HFFc6 (cell line): ENCODE results near the gene SETD1B. TPM values are rescaled to one million over a fixed set of nuclear protein-coding genes. Genes with fewer than 3 reads are reported as not detected.

Experiments
- DNase-seq: peaks from one replicate; pipeline ENCODE4 v3.0.0-alpha.2; 2018
- H3K27ac Mint-ChIP-seq: 2 replicates; pipeline ENCODE4 v1.8.0; 2020; ENCODE audit warnings: mild to moderate bottlenecking, mixed read lengths
- H3K27me3 Mint-ChIP-seq: 2 replicates; pipeline ENCODE4 v1.8.0; 2021; ENCODE audit warnings: mild to moderate bottlenecking, moderate library complexity, mixed read lengths; ENCODE audit not compliant: insufficient read depth
- H3K36me3 Mint-ChIP-seq: 2 replicates; pipeline ENCODE4 v1.8.0; 2021; ENCODE audit warnings: low read depth, mixed read lengths
- H3K4me1 Mint-ChIP-seq: 2 replicates; pipeline ENCODE4 v1.8.0; 2020; ENCODE audit warnings: low read depth, mixed read lengths
- H3K4me3 Mint-ChIP-seq: 2 replicates; pipeline ENCODE4 v1.8.0; 2020; ENCODE audit warnings: mild to moderate bottlenecking, moderate library complexity, mixed read lengths
- H3K9me3 Mint-ChIP-seq: 2 replicates; pipeline ENCODE4 v1.8.0; 2020; ENCODE audit warnings: mild to moderate bottlenecking, mixed read lengths
- total RNA-seq, 6 experiments: library from RNA; stranded (reverse); fragmentation: NEBNext Ultra II Directional; extraction: Animal tissue kit (Norgen Biotek cat#: 25700); gene quantifications; 2 replicates in 1 of 6; 3 replicates in 5 of 6; pipeline ENCODE4 v1.2.3, GENCODE V29; 2021
- TF ChIP-seq, protein P1 (sequence below): fragments of 200-600 bp; sonication (generic); IDR thresholded peaks from 2 replicates; pipeline ENCODE4 v1.5.0; 2021; ENCODE audit warnings: antibody characterized with exemption, mild to moderate bottlenecking

The SETD1B gene
- total RNA-seq, 6 experiments from 2014 or later, result 18.5 to 22.0 (median 20.9) TPM

DNA sequence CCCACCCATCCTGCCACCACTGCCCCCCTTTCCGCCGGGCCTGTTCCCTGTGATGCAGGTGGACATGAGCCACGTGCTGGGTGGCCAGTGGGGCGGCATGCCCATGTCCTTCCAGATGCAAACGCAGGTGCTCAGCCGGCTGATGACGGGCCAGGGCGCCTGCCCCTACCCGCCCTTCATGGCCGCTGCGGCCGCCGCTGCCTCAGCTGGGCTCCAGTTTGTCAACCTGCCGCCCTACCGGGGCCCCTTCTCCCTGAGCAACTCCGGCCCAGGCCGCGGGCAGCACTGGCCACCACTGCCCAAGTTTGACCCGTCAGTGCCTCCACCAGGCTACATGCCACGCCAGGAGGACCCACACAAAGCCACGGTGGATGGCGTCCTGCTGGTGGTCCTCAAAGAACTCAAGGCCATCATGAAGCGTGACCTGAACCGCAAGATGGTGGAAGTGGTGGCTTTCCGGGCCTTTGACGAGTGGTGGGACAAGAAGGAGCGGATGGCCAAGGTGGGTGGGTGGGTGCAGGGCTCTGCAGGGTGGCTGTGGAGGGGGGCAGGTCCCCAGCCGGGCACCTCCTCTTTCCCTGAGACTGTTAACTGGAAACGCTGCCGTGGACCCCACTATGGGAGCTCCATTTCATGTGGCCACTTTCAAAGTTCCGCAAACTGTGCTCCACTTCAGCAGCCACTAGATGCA lies 10.8 kb downstream of the SETD1B start:
- DNase-seq, result no peak
- H3K36me3 Mint-ChIP-seq, result peaks cover 13% of the 10 kb centered on the region
- peaks cover 30% of the 10 kb centered on the region for H3K4me1 Mint-ChIP-seq
- H3K9me3 Mint-ChIP-seq, result no peaks in the 10 kb centered on the region
- H3K27me3 Mint-ChIP-seq, result peaks cover 2% of the 10 kb centered on the region
- no peak overlapping the region for H3K27ac Mint-ChIP-seq
- no peak overlapping the region for H3K4me3 Mint-ChIP-seq
- TF ChIP-seq, protein P1, sequence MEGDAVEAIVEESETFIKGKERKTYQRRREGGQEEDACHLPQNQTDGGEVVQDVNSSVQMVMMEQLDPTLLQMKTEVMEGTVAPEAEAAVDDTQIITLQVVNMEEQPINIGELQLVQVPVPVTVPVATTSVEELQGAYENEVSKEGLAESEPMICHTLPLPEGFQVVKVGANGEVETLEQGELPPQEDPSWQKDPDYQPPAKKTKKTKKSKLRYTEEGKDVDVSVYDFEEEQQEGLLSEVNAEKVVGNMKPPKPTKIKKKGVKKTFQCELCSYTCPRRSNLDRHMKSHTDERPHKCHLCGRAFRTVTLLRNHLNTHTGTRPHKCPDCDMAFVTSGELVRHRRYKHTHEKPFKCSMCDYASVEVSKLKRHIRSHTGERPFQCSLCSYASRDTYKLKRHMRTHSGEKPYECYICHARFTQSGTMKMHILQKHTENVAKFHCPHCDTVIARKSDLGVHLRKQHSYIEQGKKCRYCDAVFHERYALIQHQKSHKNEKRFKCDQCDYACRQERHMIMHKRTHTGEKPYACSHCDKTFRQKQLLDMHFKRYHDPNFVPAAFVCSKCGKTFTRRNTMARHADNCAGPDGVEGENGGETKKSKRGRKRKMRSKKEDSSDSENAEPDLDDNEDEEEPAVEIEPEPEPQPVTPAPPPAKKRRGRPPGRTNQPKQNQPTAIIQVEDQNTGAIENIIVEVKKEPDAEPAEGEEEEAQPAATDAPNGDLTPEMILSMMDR, result no peak

DNA sequence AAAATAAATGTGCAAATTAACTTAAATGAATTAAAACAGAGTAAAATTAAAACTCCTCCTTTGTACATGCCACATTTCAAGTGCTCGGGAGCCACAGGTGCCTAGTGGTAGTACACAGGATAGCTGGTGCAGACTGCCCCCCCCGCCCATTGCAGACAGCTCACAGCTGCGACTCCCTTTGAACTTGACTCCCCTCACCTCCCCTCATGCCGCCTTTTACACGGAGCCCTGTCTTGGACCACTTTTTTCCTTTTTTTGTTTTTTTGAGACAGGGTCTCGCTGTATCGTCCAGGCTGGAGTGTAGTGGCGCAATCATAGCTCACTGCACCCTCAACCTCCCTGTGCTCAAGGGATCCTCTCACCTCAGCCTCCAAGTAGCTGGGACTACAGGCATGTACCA lies 11.5 kb downstream of the SETD1B start:
- H3K4me1 Mint-ChIP-seq, result peaks cover 30% of the 10 kb centered on the region
- peaks cover 2% of the 10 kb centered on the region for H3K27me3 Mint-ChIP-seq
- H3K36me3 Mint-ChIP-seq, result peaks cover 11% of the 10 kb centered on the region
- H3K27ac Mint-ChIP-seq, result no peak overlapping the region
- no peak for DNase-seq
- no peaks in the 10 kb centered on the region for H3K9me3 Mint-ChIP-seq
- TF ChIP-seq, protein P1, result no peak
- H3K4me3 Mint-ChIP-seq, result no peak overlapping the region

DNA sequence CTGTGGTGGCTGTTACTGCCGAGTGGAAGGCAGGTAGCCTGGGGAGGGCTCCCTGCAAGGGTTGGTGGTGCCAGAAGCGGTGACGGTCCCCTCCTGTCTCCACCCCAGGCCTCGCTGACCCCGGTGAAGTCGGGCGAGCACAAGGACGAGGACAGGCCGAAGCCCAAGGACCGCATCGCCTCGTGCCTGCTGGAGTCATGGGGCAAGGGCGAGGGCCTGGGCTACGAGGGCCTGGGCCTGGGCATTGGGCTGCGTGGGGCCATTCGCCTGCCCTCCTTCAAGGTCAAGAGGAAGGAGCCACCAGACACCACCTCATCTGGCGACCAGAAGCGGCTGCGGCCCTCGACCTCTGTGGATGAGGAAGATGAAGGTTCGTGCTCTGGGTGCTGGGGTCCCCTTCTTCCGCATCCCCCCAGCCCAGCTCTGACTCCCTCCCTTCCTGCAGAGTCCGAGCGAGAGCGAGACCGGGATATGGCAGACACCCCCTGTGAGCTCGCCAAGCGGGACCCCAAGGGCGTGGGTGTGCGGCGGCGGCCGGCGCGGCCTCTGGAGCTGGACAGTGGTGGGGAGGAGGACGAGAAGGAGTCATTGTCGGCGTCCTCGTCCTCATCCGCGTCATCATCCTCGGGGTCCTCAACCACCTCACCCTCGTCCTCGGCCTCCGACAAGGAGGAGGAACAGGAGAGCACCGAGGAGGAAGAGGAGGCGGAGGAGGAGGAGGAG lies 13.3 kb downstream of the SETD1B start:
- H3K4me3 Mint-ChIP-seq, result no peak overlapping the region
- H3K27me3 Mint-ChIP-seq, result peaks cover 5% of the 10 kb centered on the region
- no peak overlapping the region for H3K27ac Mint-ChIP-seq
- DNase-seq, result no peak
- H3K4me1 Mint-ChIP-seq, result peaks cover 17% of the 10 kb centered on the region
- H3K9me3 Mint-ChIP-seq, result no peaks in the 10 kb centered on the region
- H3K36me3 Mint-ChIP-seq, result peaks cover 11% of the 10 kb centered on the region
- TF ChIP-seq, protein P1, result no peak

DNA sequence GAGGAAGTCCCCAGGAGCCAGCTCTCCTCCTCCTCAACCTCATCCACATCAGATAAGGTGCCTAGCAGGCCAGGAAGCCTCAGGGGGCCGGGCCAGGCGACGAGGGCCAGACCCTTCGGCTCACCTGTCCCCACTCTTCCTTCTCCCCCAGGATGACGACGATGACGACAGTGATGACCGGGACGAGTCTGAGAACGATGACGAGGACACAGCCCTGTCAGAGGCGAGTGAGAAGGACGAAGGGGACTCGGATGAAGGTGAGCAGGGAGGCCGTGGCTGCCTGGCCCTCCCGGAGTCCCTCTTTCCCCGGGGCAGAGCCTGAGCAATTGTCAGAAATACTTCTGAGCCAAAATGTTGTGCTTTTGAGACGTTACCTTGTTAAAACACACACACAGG lies 13.8 kb downstream of the SETD1B start:
- peaks cover 13% of the 10 kb centered on the region for H3K4me1 Mint-ChIP-seq
- DNase-seq, result no peak
- H3K36me3 Mint-ChIP-seq, result peaks cover 11% of the 10 kb centered on the region
- H3K27ac Mint-ChIP-seq, result no peak overlapping the region
- TF ChIP-seq, protein P1, result no peak
- H3K27me3 Mint-ChIP-seq, result peaks cover 5% of the 10 kb centered on the region
- no peak overlapping the region for H3K4me3 Mint-ChIP-seq
- no peaks in the 10 kb centered on the region for H3K9me3 Mint-ChIP-seq

DNA sequence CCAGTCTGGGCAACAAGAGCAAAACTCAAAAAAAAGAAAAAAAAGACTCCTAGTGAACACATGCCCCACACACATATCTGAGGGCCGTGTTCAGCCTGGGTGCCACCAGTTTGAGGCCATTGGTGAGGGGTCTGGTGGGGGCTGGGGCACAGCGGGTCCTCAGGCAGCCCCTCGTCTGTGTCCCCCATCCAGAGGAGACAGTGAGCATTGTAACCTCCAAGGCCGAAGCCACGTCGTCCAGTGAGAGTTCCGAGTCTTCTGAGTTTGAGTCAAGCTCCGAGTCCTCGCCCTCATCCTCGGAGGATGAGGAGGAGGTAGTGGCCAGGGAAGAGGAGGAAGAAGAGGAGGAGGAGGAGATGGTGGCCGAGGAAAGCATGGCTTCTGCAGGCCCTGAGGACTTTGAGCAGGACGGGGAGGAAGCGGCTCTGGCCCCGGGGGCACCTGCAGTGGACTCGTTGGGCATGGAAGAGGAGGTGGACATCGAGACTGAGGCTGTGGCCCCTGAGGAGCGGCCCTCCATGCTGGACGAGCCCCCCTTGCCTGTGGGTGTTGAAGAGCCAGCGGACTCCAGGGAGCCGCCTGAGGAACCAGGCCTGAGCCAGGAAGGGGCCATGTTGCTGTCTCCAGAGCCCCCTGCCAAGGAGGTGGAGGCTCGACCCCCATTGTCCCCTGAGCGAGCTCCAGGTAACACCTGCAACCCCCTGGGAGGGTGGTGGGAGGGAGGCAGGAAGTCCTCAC lies 15.6 kb downstream of the SETD1B start:
- Mint-ChIP-seq H3K4me3 (no peak overlapping the region), H3K27ac (no peak overlapping the region; the same call in 1 of the 2 replicates), H3K27me3 (peaks cover 3% of the 10 kb centered on the region), H3K4me1 (no peaks in the 10 kb centered on the region), H3K9me3 (no peaks in the 10 kb centered on the region), H3K36me3 (peaks cover 6% of the 10 kb centered on the region)
- TF ChIP-seq, protein P1, result no peak
- DNase-seq, result no peak
